Measurements from ENCODE around the gene ZNF197. TPM values are rescaled to one million over a fixed set of nuclear protein-coding genes. Genes with fewer than 3 reads are reported as not detected.

ZNF197 gene
- total and polyA plus RNA-seq, 2 donors (not counting 1 experiment from before 2014, with no cell fraction given) = 4.4 to 16.9 TPM

GRCh38 chr3:44659434-44659833 lies 34.6 kb downstream of the ZNF197 start:
- no peaks in the 10 kb centered on the region for H3K27me3 ChIP-seq (replicated peaks in 1 of 4; ENCODE audit: control extremely low read depth in 1 of 4, control insufficient read depth in 3 of 4, insufficient read depth in 4 of 4, low read length in 3 of 4)
- H4K20me1 ChIP-seq (ENCODE audit: control insufficient read depth, insufficient read depth, low read length, poor library complexity, severe bottlenecking) = no peaks in the 10 kb centered on the region
- H3K4me3 ChIP-seq (ENCODE audit: control extremely low read depth in 1 of 5, extremely low read depth in 1 of 5, insufficient read depth in 1 of 5, low read depth in 2 of 5, low read length in 4 of 5) = no peak overlapping the region
- H2AFZ ChIP-seq (ENCODE audit: insufficient read depth, low read depth, low read length, poor library complexity, severe bottlenecking) = no peak overlapping the region
- H3K9me3 Mint-ChIP-seq (ENCODE audit: insufficient read depth) = peaks cover 16% of the 10 kb centered on the region
- peaks cover 1 to 14% (median 12%) of the 10 kb centered on the region in 3 donors for H3K9me3 ChIP-seq (ENCODE audit: control extremely low read depth in 1 of 3, control insufficient read depth in 2 of 3, insufficient read depth in 1 of 3, low read length in 2 of 3)
- H3K27me3 Mint-ChIP-seq = no peaks in the 10 kb centered on the region
- no peak overlapping the region for H3K27ac Mint-ChIP-seq
- intact Hi-C loops (cut with micrococcal nuclease) = no loop called here
- H3K4me3 Mint-ChIP-seq = no peak overlapping the region
- ATAC-seq (ENCODE audit: low read depth) = no peak
- no peaks in the 10 kb centered on the region for H3K4me1 ChIP-seq (ENCODE audit: control insufficient read depth in 2 of 2, insufficient read depth in 2 of 2, low read length in 2 of 2)
- TF ChIP-seq EZH2 (IDR thresholded peaks at IDR 0.05; ENCODE audit: borderline replicate concordance, insufficient read depth, low read depth, low read length, poor library complexity, severe bottlenecking) (no peak), CTCF (IDR thresholded peaks at IDR 0.05) (no peak)
- no peak for DNase-seq
- CTCF ChIA-PET = no interaction called here
- H3K4me1 Mint-ChIP-seq = no peaks in the 10 kb centered on the region
- H3K36me3 ChIP-seq (replicated peaks in 1 of 2; ENCODE audit: control extremely low read depth in 1 of 2, control insufficient read depth in 1 of 2, extremely low read depth in 1 of 2, insufficient read depth in 2 of 2, low read length in 1 of 2) = peaks cover 10 to 44% of the 10 kb centered on the region in 2 experiments
- H3K79me2 ChIP-seq (ENCODE audit: control insufficient read depth, insufficient read depth, low read length) = no peaks in the 10 kb centered on the region
- H3K4me2 ChIP-seq (replicated peaks; ENCODE audit: low read depth, low read length, poor library complexity, severe bottlenecking) = no peak overlapping the region
- no CpG with 5 or more reads among the region's 6 CpGs for WGBS (ENCODE audit: insufficient coverage)
- H3K9ac ChIP-seq (ENCODE audit: low read length) = no peak overlapping the region
- POLR2A ChIA-PET = no interaction called here
- H3K27ac ChIP-seq (ENCODE audit: low read length in 2 of 2) = no peak overlapping the region

GRCh38 chr3:44661189-44661588 lies 36.4 kb downstream of the ZNF197 start:
- Histone ChIP-seq H3K36me3 (replicated peaks in 1 of 2; ENCODE audit: control extremely low read depth in 1 of 2, control insufficient read depth in 1 of 2, extremely low read depth in 1 of 2, insufficient read depth in 2 of 2, low read length in 1 of 2) (peaks cover 10 to 36% of the 10 kb centered on the region in 2 experiments), H3K4me1 (ENCODE audit: control insufficient read depth in 2 of 2, insufficient read depth in 2 of 2, low read length in 2 of 2) (no peaks in the 10 kb centered on the region), H3K27ac (ENCODE audit: low read length in 2 of 2) (no peak overlapping the region), H3K9ac (ENCODE audit: low read length) (no peak overlapping the region), H3K27me3 (replicated peaks in 1 of 4; ENCODE audit: control extremely low read depth in 1 of 4, control insufficient read depth in 3 of 4, insufficient read depth in 4 of 4, low read length in 3 of 4) (no peaks in the 10 kb centered on the region), H3K4me2 (replicated peaks; ENCODE audit: low read depth, low read length, poor library complexity, severe bottlenecking) (no peak overlapping the region), H3K4me3 (ENCODE audit: control extremely low read depth in 1 of 5, extremely low read depth in 1 of 5, insufficient read depth in 1 of 5, low read depth in 2 of 5, low read length in 4 of 5) (no peak overlapping the region), H4K20me1 (ENCODE audit: control insufficient read depth, insufficient read depth, low read length, poor library complexity, severe bottlenecking) (no peaks in the 10 kb centered on the region), H2AFZ (ENCODE audit: insufficient read depth, low read depth, low read length, poor library complexity, severe bottlenecking) (no peak overlapping the region), H3K79me2 (ENCODE audit: control insufficient read depth, insufficient read depth, low read length) (no peaks in the 10 kb centered on the region), H3K9me3 (ENCODE audit: control extremely low read depth in 1 of 3, control insufficient read depth in 2 of 3, insufficient read depth in 1 of 3, low read length in 2 of 3) (peaks cover 1 to 14% (median 12%) of the 10 kb centered on the region in 3 donors)
- CTCF ChIA-PET = no interaction called here
- POLR2A ChIA-PET = no interaction called here
- WGBS (ENCODE audit: insufficient coverage) = no CpG with 5 or more reads among the region's 2 CpGs
- Mint-ChIP-seq H3K4me1 (no peaks in the 10 kb centered on the region), H3K9me3 (ENCODE audit: insufficient read depth) (peaks cover 23% of the 10 kb centered on the region), H3K27ac (no peak overlapping the region), H3K4me3 (no peak overlapping the region), H3K27me3 (no peaks in the 10 kb centered on the region)
- ATAC-seq (ENCODE audit: low read depth) (no peak), DNase-seq (no peak)
- TF ChIP-seq EZH2 (IDR thresholded peaks at IDR 0.05; ENCODE audit: borderline replicate concordance, insufficient read depth, low read depth, low read length, poor library complexity, severe bottlenecking) (no peak), CTCF (IDR thresholded peaks at IDR 0.05) (no peak)
- intact Hi-C loops (cut with micrococcal nuclease) = no loop called here
